GM18873 (cell line): Measurements from ENCODE around the gene C2CD2.

Experiments used
- ATAC-seq: cut with Tn5 transposase; IDR thresholded peaks from one replicate; pipeline ENCODE4 v1.9.1; 2021; ENCODE audit warnings: mild to moderate bottlenecking, moderate library complexity, moderate number of reproducible peaks; ENCODE audit not compliant: unreplicated experiment, low FRiP score

Gene C2CD2

DNA sequence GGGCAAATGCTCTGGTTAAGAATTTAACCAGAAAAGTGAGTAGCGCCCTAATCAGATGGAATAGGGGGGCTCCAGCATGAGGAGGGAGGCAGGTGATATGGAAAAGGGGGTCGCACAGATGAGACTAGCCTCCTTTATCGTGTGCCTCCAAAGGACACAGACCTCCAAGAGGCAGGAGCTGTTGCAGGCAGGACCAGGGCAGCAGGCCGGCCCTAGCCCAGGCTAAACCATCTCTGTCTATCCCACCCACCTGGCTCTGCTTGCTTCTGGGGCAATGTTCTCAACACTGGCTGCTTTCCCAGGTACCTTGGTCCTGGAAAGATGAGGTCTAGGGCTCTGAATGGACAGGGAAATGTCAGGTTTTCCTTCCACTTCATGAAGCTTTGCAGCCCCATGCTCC is 36.3 kb downstream of the C2CD2 start:
- ATAC-seq, result no peak

DNA sequence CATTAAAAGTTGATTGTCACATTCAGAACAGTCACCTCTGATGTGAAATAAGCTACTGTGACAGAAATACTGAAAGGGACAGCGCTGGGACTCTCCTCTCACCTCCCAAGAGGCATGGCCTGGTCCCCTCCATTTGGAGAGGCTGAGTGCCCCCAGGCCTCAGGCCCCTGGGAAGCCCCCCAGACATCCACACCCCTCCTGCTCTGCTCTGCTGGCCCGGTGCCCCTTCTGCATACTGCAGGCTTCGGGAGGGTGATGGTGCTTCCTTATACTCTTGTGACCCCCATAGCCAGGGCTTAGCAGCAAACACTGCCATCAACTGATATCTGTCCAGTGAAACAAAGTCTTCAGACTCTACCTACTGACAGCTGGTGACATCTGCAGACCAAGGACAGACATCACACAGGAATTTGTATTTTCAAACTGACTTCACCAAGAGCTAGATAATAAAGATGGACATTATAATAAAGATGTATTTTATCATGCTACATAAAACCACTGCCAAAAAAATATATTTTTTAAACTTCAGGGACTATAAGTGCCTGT is 36.9 kb downstream of the C2CD2 start:
- no peak for ATAC-seq

- ATAC-seq, result no peak
Observed at GRCh38 chr21:41914965-41915364, 38.9 kb downstream of the C2CD2 start.

GRCh38 chr21:41914358-41914757 is 39.5 kb downstream of the C2CD2 start:
- no peak for ATAC-seq

GRCh38 chr21:41913230-41913629 is 40.6 kb downstream of the C2CD2 start:
- no peak for ATAC-seq

- no peak for ATAC-seq
Observed at GRCh38 chr21:41908829-41909228, 45.0 kb downstream of the C2CD2 start.

- ATAC-seq, result no peak
Observed at GRCh38 chr21:41907496-41908258, 46.1 kb downstream of the C2CD2 start.

DNA sequence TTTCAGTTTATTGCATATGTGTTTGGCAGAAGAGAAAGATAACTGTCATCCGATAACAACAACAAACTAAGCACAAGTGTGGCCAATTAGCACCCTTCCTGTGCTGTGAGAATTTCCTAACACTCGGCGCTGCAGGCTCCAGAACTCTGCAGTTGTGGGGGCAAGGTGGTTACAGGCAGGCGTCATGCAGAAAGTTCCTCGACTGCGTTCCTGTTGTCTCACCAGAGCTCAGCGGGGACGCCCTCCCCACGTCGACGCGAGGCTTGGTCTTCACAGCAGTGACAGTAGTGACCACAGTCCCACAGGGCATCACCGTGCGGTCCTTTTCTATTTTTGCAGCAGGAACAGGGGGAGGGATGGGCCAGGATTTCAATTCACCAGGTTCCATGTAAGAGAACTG is 47.0 kb downstream of the C2CD2 start:
- ATAC-seq, result no peak

- ATAC-seq, result no peak
Observed at GRCh38 chr21:41903559-41904351, 50.1 kb downstream of the C2CD2 start.

DNA sequence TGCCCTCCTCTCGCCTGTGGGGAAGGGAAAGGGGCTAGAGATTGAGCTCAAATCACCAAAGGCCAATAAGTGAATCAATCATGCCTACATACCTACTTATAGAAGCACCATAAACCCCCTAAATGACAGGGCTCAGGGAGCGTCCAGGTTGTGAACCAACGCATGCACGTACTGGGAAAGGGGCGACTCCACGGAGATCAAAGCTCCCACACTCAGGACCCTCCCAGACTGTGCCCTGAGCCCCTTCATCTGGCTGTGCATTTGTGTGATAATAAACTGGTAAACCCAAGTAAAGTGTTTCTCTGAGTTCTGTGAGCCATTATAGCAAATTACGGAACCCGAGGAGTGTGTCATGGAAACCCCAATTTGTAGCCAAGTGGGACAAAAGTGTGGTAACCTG is 50.9 kb downstream of the C2CD2 start:
- no peak for ATAC-seq

DNA sequence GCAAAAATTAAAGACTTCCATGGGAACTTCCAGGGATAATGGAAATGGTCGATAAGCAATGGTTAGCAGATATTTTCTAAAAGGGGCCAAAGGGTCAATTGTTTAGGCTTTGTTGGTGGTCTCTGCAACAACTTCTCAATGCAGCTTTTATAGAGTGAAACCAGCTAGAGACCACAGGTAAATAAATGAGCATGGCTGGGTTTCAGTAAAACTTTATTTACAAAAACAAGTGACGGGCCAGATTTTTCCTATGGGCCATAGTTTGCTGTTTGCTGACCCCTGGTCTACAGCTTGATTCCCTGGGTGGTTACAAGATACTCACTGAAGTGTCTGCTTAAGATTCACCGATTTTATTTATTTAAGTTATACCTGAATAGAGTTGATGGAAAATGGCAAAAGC is 52.0 kb downstream of the C2CD2 start:
- ATAC-seq, result no peak

DNA sequence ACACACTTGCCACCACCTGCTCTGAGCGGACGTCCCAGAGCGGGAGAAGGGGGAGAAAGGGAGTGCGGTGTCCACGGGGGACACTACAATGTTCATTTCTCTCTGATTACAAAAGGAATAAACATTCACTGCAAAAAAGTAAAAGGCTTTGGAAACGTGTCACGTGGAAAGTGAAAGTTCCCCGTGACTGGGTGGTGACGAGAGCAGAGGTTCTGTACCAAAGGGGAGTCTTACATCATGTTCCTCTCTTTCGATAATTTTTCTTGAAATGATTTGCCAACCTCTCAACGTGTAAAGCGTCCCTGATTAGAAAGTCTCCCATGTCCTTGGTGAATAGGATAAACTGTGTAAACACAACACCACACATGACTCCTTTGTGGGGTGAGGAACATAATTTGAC is 52.7 kb downstream of the C2CD2 start:
- ATAC-seq, result no peak

- no peak for ATAC-seq
Observed at GRCh38 chr21:41900401-41900800, 53.4 kb downstream of the C2CD2 start.

DNA sequence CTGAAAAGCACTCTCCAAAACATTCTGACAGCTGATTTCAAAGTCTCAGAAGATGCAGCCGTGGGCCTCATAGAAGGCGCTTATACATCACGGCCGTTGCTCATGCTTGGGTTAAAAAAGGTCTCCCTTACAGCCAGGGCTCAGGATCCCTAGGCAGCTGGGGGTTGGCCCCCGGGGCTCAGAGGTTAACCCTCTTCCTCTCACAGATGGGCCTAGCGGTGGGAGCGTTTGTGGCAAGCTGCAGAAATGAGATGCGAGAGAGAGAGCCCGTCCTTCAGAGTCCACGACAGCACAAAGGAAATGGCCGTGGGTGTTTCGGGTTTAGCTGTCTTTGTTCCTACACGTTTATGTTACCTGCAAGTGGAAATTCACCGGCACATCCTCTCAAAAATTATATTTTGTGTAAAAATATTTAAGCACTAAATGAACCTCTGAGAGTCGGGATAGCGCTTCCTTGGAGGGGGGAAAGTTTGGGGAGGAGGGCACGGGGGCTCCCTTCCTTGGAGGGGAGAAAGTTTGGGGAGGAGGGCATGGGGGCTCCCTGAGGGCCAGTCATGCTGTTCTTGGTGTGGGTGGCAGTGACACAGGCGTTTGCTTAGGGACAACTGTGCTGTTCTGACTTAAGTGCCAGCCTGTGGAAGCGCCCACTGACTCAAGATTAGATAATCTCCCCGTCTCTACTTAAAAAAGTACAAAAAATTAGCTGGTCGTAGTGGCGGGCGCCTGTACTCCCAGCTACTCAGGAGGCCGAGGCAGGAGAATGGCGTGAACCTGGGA is 54.2 kb downstream of the C2CD2 start:
- no peak for ATAC-seq

- ATAC-seq, result no peak
Observed at GRCh38 chr21:41898998-41899397, 54.8 kb downstream of the C2CD2 start.

DNA sequence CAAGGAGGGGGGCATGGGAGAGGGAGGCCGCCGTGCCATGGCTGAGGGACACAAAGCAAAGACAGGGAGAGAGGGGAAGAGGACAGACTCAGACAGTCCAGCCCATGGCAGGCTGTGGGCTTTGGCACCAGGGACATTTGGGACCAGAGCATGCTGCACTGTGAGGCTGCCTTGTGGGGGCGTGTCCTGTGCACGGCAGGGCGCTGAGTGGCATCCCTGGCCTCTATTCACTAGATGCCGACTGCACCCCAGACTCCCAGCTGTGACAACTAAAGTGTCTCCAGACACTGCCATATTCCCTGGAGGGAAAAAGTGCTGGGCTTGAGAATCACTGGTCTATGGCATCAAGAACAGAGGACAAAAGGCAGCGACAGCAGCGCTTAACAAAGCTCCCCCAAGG is 56.1 kb downstream of the C2CD2 start:
- no peak for ATAC-seq

DNA sequence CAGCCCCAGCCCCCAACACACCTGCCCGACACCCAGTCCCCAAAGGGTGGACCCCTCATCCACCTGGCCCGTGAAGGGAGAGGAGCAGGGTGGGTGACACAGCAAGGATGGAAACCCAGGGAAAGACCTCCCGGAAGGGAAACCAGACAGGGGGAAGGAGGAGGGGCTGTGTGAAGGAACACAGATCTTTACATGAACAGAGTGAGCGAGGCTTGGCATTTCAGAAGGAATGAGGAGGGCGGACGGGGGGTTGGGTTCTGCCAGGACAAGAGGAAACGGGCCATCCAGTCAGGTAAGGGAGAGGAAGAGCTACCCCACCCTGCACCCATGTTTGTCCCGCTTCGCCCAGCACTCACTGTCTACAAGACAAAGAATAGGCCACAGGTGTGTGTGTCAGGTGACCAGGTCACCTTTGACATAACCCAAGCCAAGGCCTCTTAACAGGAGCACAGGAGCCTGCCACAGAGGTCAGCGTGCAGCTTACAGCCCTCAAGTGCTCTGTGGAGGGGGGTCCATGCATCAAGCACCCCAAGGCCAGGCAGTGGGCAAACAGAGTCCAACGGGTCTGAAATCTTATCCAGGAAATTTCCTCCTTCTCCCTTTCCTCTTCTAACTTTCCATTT is 56.7 kb downstream of the C2CD2 start:
- no peak for ATAC-seq

DNA sequence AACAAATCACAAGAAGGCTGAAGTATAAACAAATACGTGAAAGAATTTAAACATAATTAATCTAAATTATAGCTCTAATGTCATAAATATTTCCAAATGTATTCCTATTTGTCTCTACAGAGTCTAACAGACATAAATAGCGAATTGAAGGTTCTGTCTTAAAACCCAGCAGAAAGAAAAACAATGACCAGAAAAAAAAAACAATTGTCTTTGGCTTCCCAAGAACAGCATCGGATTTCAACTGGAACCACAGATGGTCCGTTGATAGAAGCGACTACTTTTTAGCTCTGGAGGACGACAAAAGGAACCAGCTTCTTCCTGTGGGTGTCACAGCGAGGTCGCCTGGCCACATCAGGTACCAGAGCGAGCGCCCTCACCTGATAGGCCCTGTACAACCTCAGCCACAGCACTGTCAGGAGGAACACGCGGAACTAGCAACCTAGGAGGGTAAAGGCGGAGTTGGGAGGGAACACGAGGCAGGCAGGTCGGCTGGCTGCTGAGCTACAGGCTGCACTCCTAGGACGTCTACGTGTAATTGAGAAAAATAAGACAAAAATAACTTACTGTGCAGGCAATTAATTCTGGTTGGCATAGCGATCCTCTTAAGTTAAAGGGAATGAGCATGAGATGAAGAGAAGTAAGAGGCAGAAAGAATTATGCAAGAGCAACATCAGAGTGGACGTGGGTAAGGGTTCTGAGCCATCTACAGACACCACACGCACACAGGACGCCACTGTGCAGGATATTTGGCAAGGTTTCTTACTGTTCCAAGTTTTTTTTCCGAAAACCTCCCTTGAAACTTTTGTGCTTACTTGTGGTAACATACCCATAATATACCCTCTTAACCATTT is 58.0 kb downstream of the C2CD2 start:
- ATAC-seq, result no peak

DNA sequence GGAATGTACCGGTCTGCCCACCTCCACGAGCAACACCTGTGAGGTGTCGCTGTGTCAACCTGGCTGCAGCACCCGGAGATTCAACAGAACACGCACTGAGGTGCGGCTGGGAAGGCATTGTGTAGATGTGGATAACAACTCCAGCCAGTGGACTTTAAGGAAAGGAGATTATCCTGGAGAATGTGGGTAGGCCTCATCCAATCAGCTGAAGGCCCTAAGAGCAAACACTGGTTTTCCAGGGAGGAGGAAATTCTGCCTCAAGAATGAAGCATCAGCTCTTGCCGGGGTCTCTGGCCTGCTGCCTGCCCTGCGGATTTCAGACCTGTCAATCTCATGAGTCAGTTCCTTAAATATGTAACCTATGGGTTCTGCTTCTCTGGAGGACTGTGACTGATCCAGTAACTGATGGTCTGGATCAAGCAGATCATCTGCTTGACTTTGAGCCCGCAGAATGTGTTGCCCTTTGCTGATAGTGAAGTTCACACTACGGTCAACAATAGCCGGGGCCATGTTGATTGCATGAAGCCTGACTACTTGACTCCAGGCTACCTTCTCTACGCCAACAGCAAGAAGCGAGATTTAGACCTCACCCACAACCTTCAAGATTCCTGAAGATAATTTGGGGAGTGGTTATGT is 58.8 kb downstream of the C2CD2 start:
- ATAC-seq, result no peak
